ENCODE data around the gene PDZD8. TPM values are rescaled to one million over a fixed set of nuclear protein-coding genes. Genes with fewer than 3 reads are reported as not detected.
"Not testable (repeated sequence)": the region's sequence is repeated elsewhere in the genome, so short reads cannot be mapped to it uniquely, and the experiment has no call there.

Gene PDZD8
- total RNA-seq, 1 donor from 2014 or later = 20.1 TPM

GRCh38 chr10:117298219-117298618, 77.0 kb downstream of the PDZD8 start:
- H4K20me1 ChIP-seq (ENCODE audit: low read depth) = no peaks in the 10 kb centered on the region
- Mint-ChIP-seq H3K9me3 (peaks cover 15% of the 10 kb centered on the region), H3K27me3 (ENCODE audit: insufficient read depth, low read depth) (no peaks in the 10 kb centered on the region), H3K36me3 (peaks cover 28% of the 10 kb centered on the region), H3K4me1 (no peaks in the 10 kb centered on the region), H3K4me3 (no peak overlapping the region), H3K27ac (no peak overlapping the region)
- no peak overlapping the region for H3K4me3 ChIP-seq
- no peaks in the 10 kb centered on the region for H3F3A ChIP-seq (ENCODE audit: low read depth)
- H2AFZ ChIP-seq (replicated peaks) = no peak overlapping the region
- H3K36me3 ChIP-seq = no peaks in the 10 kb centered on the region
- TF ChIP-seq EZH2 (IDR thresholded peaks at IDR 0.05) (no peak), CTCF (IDR thresholded peaks at IDR 0.05) (no peak), EZH2phosphoT487 (IDR thresholded peaks at IDR 0.05) (no peak)
- no peaks in the 10 kb centered on the region for H3K9me3 ChIP-seq (ENCODE audit: low read depth)
- H3K27ac ChIP-seq = no peak overlapping the region
- H3K27me3 ChIP-seq = no peaks in the 10 kb centered on the region
- no peak overlapping the region for H3K9ac ChIP-seq
- H3K4me2 ChIP-seq = no peak overlapping the region
- no peak for DNase-seq (ENCODE audit: low spot score)
- no peaks in the 10 kb centered on the region for H3K4me1 ChIP-seq
- peaks cover 3% of the 10 kb centered on the region for H3K79me2 ChIP-seq (ENCODE audit: low read depth)

DNA sequence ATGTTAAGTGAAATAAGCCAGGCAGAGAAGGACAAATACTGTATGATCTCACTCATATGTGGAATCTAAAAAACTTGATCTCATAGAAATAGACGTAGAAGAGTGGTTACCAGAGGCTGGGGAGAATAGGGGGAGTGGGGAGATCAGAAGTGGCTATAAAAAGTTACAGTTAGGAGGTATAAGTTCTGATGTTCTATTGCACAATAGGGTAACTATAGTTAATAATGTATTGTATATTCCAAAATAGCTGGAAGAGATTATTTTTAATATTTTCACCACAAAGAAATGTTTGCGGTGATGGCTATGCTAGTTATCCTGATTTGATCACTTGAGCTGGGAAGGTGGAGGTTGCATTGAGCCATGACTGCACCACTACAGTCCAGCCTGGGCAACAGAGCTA, 80.5 kb downstream of the PDZD8 start:
- no peak overlapping the region for H3K4me3 ChIP-seq
- no peaks in the 10 kb centered on the region for H3K27me3 Mint-ChIP-seq (ENCODE audit: insufficient read depth, low read depth)
- H2AFZ ChIP-seq (replicated peaks) = no peak overlapping the region
- no peaks in the 10 kb centered on the region for H3K4me1 ChIP-seq
- no peak for DNase-seq (ENCODE audit: low spot score)
- H3K9ac ChIP-seq = no peak overlapping the region
- no peaks in the 10 kb centered on the region for H3K4me1 Mint-ChIP-seq
- no peak overlapping the region for H3K4me2 ChIP-seq
- TF ChIP-seq CTCF (IDR thresholded peaks at IDR 0.05) = no peak
- TF ChIP-seq EZH2 (IDR thresholded peaks at IDR 0.05) = no peak
- no peak for TF ChIP-seq EZH2phosphoT487 (IDR thresholded peaks at IDR 0.05)
- no peaks in the 10 kb centered on the region for H3K9me3 ChIP-seq (ENCODE audit: low read depth)
- H3K4me3 Mint-ChIP-seq = no peak overlapping the region
- peaks cover 3% of the 10 kb centered on the region for H3K9me3 Mint-ChIP-seq
- H3K27ac ChIP-seq = no peak overlapping the region
- no peaks in the 10 kb centered on the region for H4K20me1 ChIP-seq (ENCODE audit: low read depth)
- peaks cover 19% of the 10 kb centered on the region for H3K36me3 Mint-ChIP-seq
- H3K79me2 ChIP-seq (ENCODE audit: low read depth) = peaks cover 3% of the 10 kb centered on the region
- H3K27me3 ChIP-seq = no peaks in the 10 kb centered on the region
- no peak overlapping the region for H3K27ac Mint-ChIP-seq
- H3K36me3 ChIP-seq = no peaks in the 10 kb centered on the region
- H3F3A ChIP-seq (ENCODE audit: low read depth) = no peaks in the 10 kb centered on the region

DNA sequence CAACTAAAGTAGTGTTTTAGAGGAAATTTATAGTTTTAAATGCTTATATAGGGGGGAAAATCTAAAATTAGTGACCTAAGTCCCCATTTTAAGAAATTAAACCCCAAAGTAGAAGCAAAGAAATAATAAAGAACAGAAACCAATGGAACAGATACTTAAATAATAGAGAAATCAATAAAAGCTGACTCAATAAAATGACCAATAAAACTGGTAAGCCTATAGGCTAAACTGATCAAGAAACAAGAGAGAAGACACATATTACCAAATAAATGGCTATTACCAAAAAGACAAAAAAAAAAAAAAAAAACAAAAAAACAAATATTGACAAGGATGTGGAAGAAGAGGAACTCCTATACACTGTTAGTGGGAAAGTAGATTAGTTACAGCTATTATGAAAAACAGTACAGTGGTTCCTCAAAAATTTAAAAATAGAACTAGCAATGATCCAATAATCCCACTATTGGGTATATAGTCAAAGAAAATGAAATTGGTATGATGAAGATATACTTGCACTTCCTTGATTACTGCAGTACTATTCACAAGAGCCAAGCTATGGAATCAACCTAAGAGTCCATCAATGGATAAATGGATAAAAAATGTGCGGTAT, 81.1 kb downstream of the PDZD8 start:
- Histone ChIP-seq H3K4me3 (no peak overlapping the region), H3K4me1 (no peaks in the 10 kb centered on the region), H3K4me2 (no peak overlapping the region), H3F3A (ENCODE audit: low read depth) (no peaks in the 10 kb centered on the region), H3K9me3 (ENCODE audit: low read depth) (no peaks in the 10 kb centered on the region), H3K79me2 (ENCODE audit: low read depth) (peaks cover 3% of the 10 kb centered on the region), H3K9ac (no peak overlapping the region), H2AFZ (replicated peaks) (no peak overlapping the region), H3K27ac (no peak overlapping the region), H3K27me3 (no peaks in the 10 kb centered on the region), H3K36me3 (no peaks in the 10 kb centered on the region), H4K20me1 (ENCODE audit: low read depth) (no peaks in the 10 kb centered on the region)
- Mint-ChIP-seq H3K27ac (no peak overlapping the region), H3K4me1 (no peaks in the 10 kb centered on the region), H3K9me3 (peaks cover 3% of the 10 kb centered on the region), H3K27me3 (ENCODE audit: insufficient read depth, low read depth) (no peaks in the 10 kb centered on the region), H3K36me3 (peaks cover 20% of the 10 kb centered on the region), H3K4me3 (no peak overlapping the region)
- DNase-seq (ENCODE audit: low spot score) = no peak
- no peak for TF ChIP-seq EZH2phosphoT487 (IDR thresholded peaks at IDR 0.05)

- H4K20me1 ChIP-seq (ENCODE audit: low read depth); H3K27ac Mint-ChIP-seq; H3K27ac ChIP-seq; H2AFZ ChIP-seq (replicated peaks); H3K36me3 ChIP-seq; H3K9ac ChIP-seq; H3K4me1 Mint-ChIP-seq; H3K4me3 ChIP-seq; H3K27me3 Mint-ChIP-seq (ENCODE audit: insufficient read depth, low read depth); H3K9me3 Mint-ChIP-seq; H3K4me3 Mint-ChIP-seq; H3K4me2 ChIP-seq; H3F3A ChIP-seq (ENCODE audit: low read depth); DNase-seq (ENCODE audit: low spot score); H3K79me2 ChIP-seq (ENCODE audit: low read depth); H3K4me1 ChIP-seq; H3K9me3 ChIP-seq (ENCODE audit: low read depth); H3K27me3 ChIP-seq: not testable (repeated sequence)
- H3K36me3 Mint-ChIP-seq = peaks cover 14% of the 10 kb centered on the region
Measured at GRCh38 chr10:117290872-117291271, 84.4 kb downstream of the PDZD8 start.
